H9 (cell line): Measurements from ENCODE around the gene TM7SF3. TPM values are rescaled to one million over a fixed set of nuclear protein-coding genes. Genes with fewer than 3 reads are reported as not detected.

Experiments used
- DNase-seq: peaks from one replicate; pipeline ENCODE4 v3.0.0-alpha.2; 2017
- H2AFZ ChIP-seq: one replicate; pipeline ENCODE4 v1.6.1; 2013; ENCODE audit warnings: mild to moderate bottlenecking, low read length, control low read depth, moderate library complexity
- H2AK5ac ChIP-seq: 2 replicates; pipeline ENCODE4 v1.6.1; 2013; ENCODE audit warnings: low read length, control low read depth, mixed read lengths; ENCODE audit not compliant: insufficient read length
- H2BK120ac ChIP-seq: one replicate; pipeline ENCODE4 v1.6.1; 2013; ENCODE audit warnings: low read depth, mild to moderate bottlenecking, low read length, control low read depth, inconsistent platforms; ENCODE audit not compliant: poor library complexity, severe bottlenecking
- H2BK12ac ChIP-seq: 2 replicates; pipeline ENCODE4 v1.6.1; 2013; ENCODE audit warnings: low read length, control low read depth, mixed read lengths, low read depth; ENCODE audit not compliant: insufficient read length
- H2BK15ac ChIP-seq: 2 replicates; pipeline ENCODE4 v1.6.1; 2013; ENCODE audit warnings: low read depth, low read length, control low read depth
- H2BK20ac ChIP-seq: one replicate; pipeline ENCODE4 v1.6.1; 2013; ENCODE audit warnings: low read depth, mild to moderate bottlenecking, low read length, control low read depth, inconsistent platforms; ENCODE audit not compliant: poor library complexity, severe bottlenecking
- H2BK5ac ChIP-seq: 2 replicates; pipeline ENCODE4 v1.6.1; 2013; ENCODE audit warnings: low read length, control low read depth, mixed read lengths; ENCODE audit not compliant: insufficient read length
- H3K14ac ChIP-seq: 2 replicates; pipeline ENCODE4 v1.6.1; 2013; ENCODE audit warnings: low read length, control low read depth; ENCODE audit not compliant: insufficient read depth
- H3K18ac ChIP-seq: 2 replicates; pipeline ENCODE4 v1.6.1; 2013; ENCODE audit warnings: low read depth, mild to moderate bottlenecking, mixed read lengths, low read length, control low read depth; ENCODE audit not compliant: insufficient read length
- H3K23ac ChIP-seq: 2 replicates; pipeline ENCODE4 v1.6.1; 2013; ENCODE audit warnings: low read length, control low read depth, mixed read lengths, low read depth; ENCODE audit not compliant: insufficient read length
- H3K23me2 ChIP-seq: 2 replicates; pipeline ENCODE4 v1.6.1; 2013; ENCODE audit warnings: low read depth, mild to moderate bottlenecking, mixed read lengths, low read length, control low read depth; ENCODE audit not compliant: insufficient read length, poor library complexity, severe bottlenecking
- H3K27ac ChIP-seq: 2 replicates; pipeline ENCODE4 v1.5.1; 2013; ENCODE audit warnings: low read length, control low read depth, mixed read lengths, low read depth; ENCODE audit not compliant: insufficient read length
- H3K27me3 ChIP-seq: 2 replicates; pipeline ENCODE4 v1.6.1; 2013; ENCODE audit warnings: low read length, control low read depth, inconsistent platforms; ENCODE audit not compliant: insufficient read depth
- H3K4ac ChIP-seq: 2 replicates; pipeline ENCODE4 v1.6.1; 2013; ENCODE audit warnings: low read depth, mild to moderate bottlenecking, control low read depth, inconsistent platforms, low read length, moderate library complexity
- H3K4me1 ChIP-seq: 2 replicates; pipeline ENCODE4 v1.6.1; 2013; ENCODE audit warnings: low read length, control low read depth, inconsistent platforms; ENCODE audit not compliant: insufficient read depth
- H3K4me2 ChIP-seq: 2 replicates; pipeline ENCODE4 v1.6.1; 2013; ENCODE audit warnings: low read length, control low read depth, mixed read lengths; ENCODE audit not compliant: insufficient read length, insufficient read depth
- H3K56ac ChIP-seq: 2 replicates; pipeline ENCODE4 v1.6.1; 2013; ENCODE audit warnings: low read depth, mild to moderate bottlenecking, mixed read lengths, low read length, control low read depth; ENCODE audit not compliant: insufficient read length
- H3K79me1 ChIP-seq: 2 replicates; pipeline ENCODE4 v1.6.1; 2013; ENCODE audit warnings: low read depth, mild to moderate bottlenecking, moderate library complexity, low read length, control low read depth, inconsistent platforms; ENCODE audit not compliant: insufficient read depth, poor library complexity, severe bottlenecking
- H3K79me2 ChIP-seq: 2 replicates; pipeline ENCODE4 v1.6.1; 2013; ENCODE audit warnings: low read length, control low read depth, inconsistent platforms; ENCODE audit not compliant: insufficient read depth
- H3K9ac ChIP-seq: 2 replicates; pipeline ENCODE4 v1.6.1; 2013; ENCODE audit warnings: low read length, control low read depth, mixed read lengths; ENCODE audit not compliant: insufficient read length; ENCODE audit errors: extremely low read depth
- H3K9me3 ChIP-seq: one replicate; pipeline ENCODE4 v1.6.1; 2013; ENCODE audit warnings: low read depth, low read length, inconsistent platforms; ENCODE audit not compliant: control insufficient read depth
- H3T11ph ChIP-seq: one replicate; pipeline ENCODE4 v1.6.1; 2013; ENCODE audit warnings: mild to moderate bottlenecking, low read length, control low read depth, inconsistent platforms
- H4K20me1 ChIP-seq: one replicate; pipeline ENCODE4 v1.6.1; 2013; ENCODE audit not compliant: control insufficient read depth, insufficient read length, insufficient read depth
- H4K5ac ChIP-seq: 2 replicates; pipeline ENCODE4 v1.6.1; 2013; ENCODE audit warnings: low read depth, mild to moderate bottlenecking, mixed read lengths, low read length, control low read depth; ENCODE audit not compliant: insufficient read length
- H4K8ac ChIP-seq: replicated peaks from 2 replicates; pipeline ENCODE4 v1.6.1; 2013; ENCODE audit warnings: low read length, control low read depth, mixed read lengths, low read depth; ENCODE audit not compliant: insufficient read length
- H4K91ac ChIP-seq: 2 replicates; pipeline ENCODE4 v1.6.1; 2013; ENCODE audit warnings: low read depth, mild to moderate bottlenecking, moderate library complexity, mixed read lengths, low read length, control low read depth; ENCODE audit not compliant: insufficient read length
- H3K27ac Mint-ChIP-seq, 3 experiments: 2 replicates in 2 of 3; 3 replicates in 1 of 3; pipeline ENCODE4 v1.8.0; 2020 to 2021; ENCODE audit warnings: mixed read lengths in 3 of 3, mild to moderate bottlenecking in 1 of 3, moderate library complexity in 1 of 3
- H3K27me3 Mint-ChIP-seq: 2 replicates; pipeline ENCODE4 v1.8.0; 2021; ENCODE audit warnings: low read depth, mild to moderate bottlenecking, moderate library complexity, mixed read lengths
- H3K36me3 Mint-ChIP-seq, 3 experiments: 2 replicates in 2 of 3; 3 replicates in 1 of 3; pipeline ENCODE4 v1.8.0; 2020 to 2021; ENCODE audit warnings: low read depth in 3 of 3, mixed read lengths in 3 of 3; ENCODE audit not compliant: insufficient read depth in 1 of 3
- H3K4me1 Mint-ChIP-seq, 2 experiments: 2 replicates each; pipeline ENCODE4 v1.8.0; 2020; ENCODE audit warnings: mixed read lengths in 2 of 2
- H3K4me3 Mint-ChIP-seq, 2 experiments: 2 replicates in 1 of 2; 3 replicates in 1 of 2; pipeline ENCODE4 v1.8.0; 2020 to 2021; ENCODE audit warnings: mild to moderate bottlenecking in 2 of 2, mixed read lengths in 2 of 2, moderate library complexity in 1 of 2
- H3K9me3 Mint-ChIP-seq, 2 experiments: 2 replicates in 1 of 2; 3 replicates in 1 of 2; pipeline ENCODE4 v1.8.0; 2020; ENCODE audit warnings: mild to moderate bottlenecking in 2 of 2, mixed read lengths in 2 of 2, moderate library complexity in 1 of 2
- CTCF ChIP-seq: fragments of 200-600 bp; sonication (generic); conservative IDR thresholded peaks from 3 replicates; pipeline ENCODE4 v1.8.0; 2021; ENCODE audit warnings: antibody characterized with exemption, mild to moderate bottlenecking
- WGBS: extraction: QIAGEN DNeasy Blood & Tissue Kit; methylation state at CpG from one replicate; pipeline ENCODE4 v1.1.7; 2013; ENCODE audit warnings: missing lambda C conversion rate, low lambda C conversion rate, mixed read lengths; ENCODE audit not compliant: insufficient read length; ENCODE audit errors: extremely low coverage; 5-methylcytosine and 5-hydroxymethylcytosine counted together
- total RNA-seq: library from RNA; stranded (reverse); gene quantifications from 2 replicates; pipeline ENCODE4 v1.2.1, GENCODE V29; 2021

The TM7SF3 gene
- total RNA-seq, 1 experiment from 2014 or later, result 74.9 TPM

GRCh38 chr12:26928661-26929060, 85.5 kb downstream of the TM7SF3 start:
- Histone ChIP-seq H3K14ac (no peak overlapping the region), H3K9me3 (no peaks in the 10 kb centered on the region), H4K5ac (no peak overlapping the region), H2AK5ac (no peak overlapping the region), H3K9ac (no peak overlapping the region), H3K23me2 (no peaks in the 10 kb centered on the region), H3K4ac (no peak overlapping the region), H2BK20ac (no peak overlapping the region), H2BK12ac (no peak overlapping the region), H3K79me1 (no peaks in the 10 kb centered on the region), H2BK15ac (no peak overlapping the region), H3K18ac (no peak overlapping the region), H2BK120ac (no peak overlapping the region), H4K91ac (no peak overlapping the region), H3K79me2 (no peaks in the 10 kb centered on the region), H3K27ac (no peak overlapping the region), H4K8ac (no peak overlapping the region), H3K23ac (no peak overlapping the region), H2BK5ac (no peak overlapping the region), H3T11ph (no peak overlapping the region), H4K20me1 (no peaks in the 10 kb centered on the region), H3K4me2 (no peak overlapping the region), H3K4me1 (no peaks in the 10 kb centered on the region), H2AFZ (no peak overlapping the region), H3K27me3 (no peaks in the 10 kb centered on the region), H3K56ac (no peak overlapping the region)
- TF ChIP-seq CTCF, result no peak
- Mint-ChIP-seq H3K4me1 (no peaks in the 10 kb centered on the region), H3K27ac (no peak overlapping the region), H3K27me3 (no peaks in the 10 kb centered on the region), H3K36me3 (peaks cover 21 to 52% (median 48%) of the 10 kb centered on the region in 3 experiments; a peak in 5 of 7 replicates), H3K9me3 (no peaks in the 10 kb centered on the region), H3K4me3 (no peak overlapping the region)
- DNase-seq, result no peak
- WGBS, result no CpG with 5 or more reads among the region's 5 CpGs

Other genes with a start within 250 kb of the TM7SF3 start
- 14.8 and 16.1 TPM in 2 replicates for gene ITPR2, start 181.2 kb downstream of the TM7SF3 start, total RNA-seq
- 39.1 and 42.9 TPM in 2 replicates for gene INTS13, start 76.4 kb downstream of the TM7SF3 start, total RNA-seq
- gene FGFR1OP2, start 75.9 kb downstream of the TM7SF3 start, total RNA-seq, result 30.0 and 34.2 TPM in 2 replicates
- gene MED21, start 8.2 kb upstream of the TM7SF3 start, total RNA-seq, result 66.9 and 69.8 TPM in 2 replicates
- not detected in 2 replicates for gene C12orf71, start 68.2 kb upstream of the TM7SF3 start, total RNA-seq
- gene STK38L, start 229.9 kb upstream of the TM7SF3 start, total RNA-seq, result 44.9 and 47.9 TPM in 2 replicates